ENCODE data around the gene GINS3.

Gene GINS3

GRCh38 chr16:58452640-58453039 lies 60.4 kb downstream of the GINS3 start:
- peaks cover 12% of the 10 kb centered on the region for H3K27me3 Mint-ChIP-seq (ENCODE audit: low read depth)
- H3K4me3 Mint-ChIP-seq: no peak overlapping the region
- no peak overlapping the region for H3K27ac Mint-ChIP-seq
- H3K4me1 Mint-ChIP-seq (ENCODE audit: low read depth): peaks cover 3% of the 10 kb centered on the region
- no peaks in the 10 kb centered on the region for H3K9me3 Mint-ChIP-seq
- no peaks in the 10 kb centered on the region for H3K36me3 Mint-ChIP-seq (ENCODE audit: low read depth)

DNA sequence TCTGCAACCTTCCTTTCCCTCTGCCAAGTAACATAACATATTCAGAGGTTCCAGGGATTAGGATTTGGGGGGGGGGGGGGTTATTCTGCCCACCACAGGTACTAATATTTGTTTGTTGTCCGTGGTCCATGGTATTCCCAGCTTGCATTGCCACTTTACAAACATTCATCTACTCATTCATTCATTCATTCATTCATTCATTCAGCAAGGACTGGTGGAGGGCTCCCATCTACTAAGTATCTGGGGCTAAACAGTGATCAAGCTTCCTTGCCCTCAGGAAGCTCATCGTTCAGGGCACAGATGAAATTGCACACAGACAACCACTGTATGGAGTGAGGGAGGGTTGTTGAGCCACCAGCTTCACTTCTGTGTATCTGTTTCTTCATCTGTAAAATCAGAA lies 61.9 kb downstream of the GINS3 start:
- Mint-ChIP-seq H3K27me3 (ENCODE audit: low read depth) (peaks cover 9% of the 10 kb centered on the region), H3K4me3 (no peak overlapping the region), H3K4me1 (ENCODE audit: low read depth) (peaks cover 6% of the 10 kb centered on the region), H3K9me3 (no peaks in the 10 kb centered on the region), H3K36me3 (ENCODE audit: low read depth) (no peaks in the 10 kb centered on the region), H3K27ac (no peak overlapping the region)

DNA sequence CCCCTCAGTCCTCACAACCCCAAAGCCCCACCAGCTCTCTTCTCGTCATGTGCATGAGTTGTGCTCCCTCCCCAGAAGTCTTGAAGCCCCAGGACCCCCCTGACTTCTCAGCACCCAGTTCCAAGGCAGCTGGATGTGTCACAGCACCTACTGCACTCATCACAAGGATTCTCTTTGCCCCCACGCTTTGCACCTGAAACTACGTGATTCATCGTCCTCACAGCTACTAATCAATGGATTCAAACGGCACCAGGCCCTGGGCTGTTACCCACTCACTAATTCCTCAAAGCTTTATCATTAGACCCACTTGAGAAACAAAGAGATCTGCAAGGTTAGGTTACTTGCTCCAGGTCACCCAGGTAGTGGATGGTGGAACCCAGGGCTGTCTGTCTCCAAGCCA lies 62.6 kb downstream of the GINS3 start:
- Mint-ChIP-seq H3K27me3 (ENCODE audit: low read depth) (peaks cover 9% of the 10 kb centered on the region), H3K36me3 (ENCODE audit: low read depth) (no peaks in the 10 kb centered on the region), H3K4me3 (no peak overlapping the region), H3K4me1 (ENCODE audit: low read depth) (peaks cover 11% of the 10 kb centered on the region), H3K27ac (no peak overlapping the region), H3K9me3 (no peaks in the 10 kb centered on the region)
